NCI-H524 (cell line): ENCODE data around the gene HLX.

Source experiments
- DNase-seq, 2 experiments: peaks; one replicate each; lab custom pipeline; 2025; lab: John Stamatoyannopoulos, UW

HLX gene

GRCh38 chr1:220882061-220882891, 3.0 kb downstream of the HLX start:
- no peak for DNase-seq

- no peak for DNase-seq
These were observed 5.1 kb downstream of the HLX start for GRCh38 chr1:220884109-220884980.

GRCh38 chr1:220884981-220885918, 6.0 kb downstream of the HLX start:
- no peak for DNase-seq

- no peak for DNase-seq
These were observed 6.7 kb downstream of the HLX start for GRCh38 chr1:220885971-220886370.

- DNase-seq: no peak
These were observed 7.4 kb downstream of the HLX start for GRCh38 chr1:220886470-220887201.

- no peak for DNase-seq
These were observed 7.9 kb downstream of the HLX start for GRCh38 chr1:220887202-220887519.

GRCh38 chr1:220887520-220888416, 8.5 kb downstream of the HLX start:
- DNase-seq: no peak

- no peak for DNase-seq
These were observed 9.3 kb downstream of the HLX start for GRCh38 chr1:220888417-220888986.

GRCh38 chr1:220889333-220889732, 10.1 kb downstream of the HLX start:
- no peak for DNase-seq

- DNase-seq: no peak
These were observed 10.6 kb downstream of the HLX start for GRCh38 chr1:220889848-220890287.

- no peak for DNase-seq
These were observed 11.4 kb downstream of the HLX start for GRCh38 chr1:220890602-220891001.

GRCh38 chr1:220891224-220892085, 12.2 kb downstream of the HLX start:
- no peak for DNase-seq

- DNase-seq: no peak
These were observed 12.8 kb downstream of the HLX start for GRCh38 chr1:220892086-220892376.

- DNase-seq: no peak
These were observed 13.9 kb downstream of the HLX start for GRCh38 chr1:220892997-220893700.

- DNase-seq: no peak
These were observed 14.4 kb downstream of the HLX start for GRCh38 chr1:220893701-220894024.

- DNase-seq: no peak
These were observed 15.0 kb downstream of the HLX start for GRCh38 chr1:220894025-220894923.

- no peak for DNase-seq
These were observed 15.6 kb downstream of the HLX start for GRCh38 chr1:220894924-220895256.
